NCI-H345 treated with DMSO at 0.1 percent for 48 hours (cell line): ENCODE results near the gene HARS2.
"Not testable (repeated sequence)": the region's sequence is repeated elsewhere in the genome, so short reads cannot be mapped to it uniquely, and the experiment has no call there.

Experiments
- DNase-seq: peaks from one replicate; lab custom pipeline; 2025; ENCODE audit not compliant: unreplicated experiment; lab: John Stamatoyannopoulos, UW

Gene HARS2, protein sequence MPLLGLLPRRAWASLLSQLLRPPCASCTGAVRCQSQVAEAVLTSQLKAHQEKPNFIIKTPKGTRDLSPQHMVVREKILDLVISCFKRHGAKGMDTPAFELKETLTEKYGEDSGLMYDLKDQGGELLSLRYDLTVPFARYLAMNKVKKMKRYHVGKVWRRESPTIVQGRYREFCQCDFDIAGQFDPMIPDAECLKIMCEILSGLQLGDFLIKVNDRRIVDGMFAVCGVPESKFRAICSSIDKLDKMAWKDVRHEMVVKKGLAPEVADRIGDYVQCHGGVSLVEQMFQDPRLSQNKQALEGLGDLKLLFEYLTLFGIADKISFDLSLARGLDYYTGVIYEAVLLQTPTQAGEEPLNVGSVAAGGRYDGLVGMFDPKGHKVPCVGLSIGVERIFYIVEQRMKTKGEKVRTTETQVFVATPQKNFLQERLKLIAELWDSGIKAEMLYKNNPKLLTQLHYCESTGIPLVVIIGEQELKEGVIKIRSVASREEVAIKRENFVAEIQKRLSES

DNA sequence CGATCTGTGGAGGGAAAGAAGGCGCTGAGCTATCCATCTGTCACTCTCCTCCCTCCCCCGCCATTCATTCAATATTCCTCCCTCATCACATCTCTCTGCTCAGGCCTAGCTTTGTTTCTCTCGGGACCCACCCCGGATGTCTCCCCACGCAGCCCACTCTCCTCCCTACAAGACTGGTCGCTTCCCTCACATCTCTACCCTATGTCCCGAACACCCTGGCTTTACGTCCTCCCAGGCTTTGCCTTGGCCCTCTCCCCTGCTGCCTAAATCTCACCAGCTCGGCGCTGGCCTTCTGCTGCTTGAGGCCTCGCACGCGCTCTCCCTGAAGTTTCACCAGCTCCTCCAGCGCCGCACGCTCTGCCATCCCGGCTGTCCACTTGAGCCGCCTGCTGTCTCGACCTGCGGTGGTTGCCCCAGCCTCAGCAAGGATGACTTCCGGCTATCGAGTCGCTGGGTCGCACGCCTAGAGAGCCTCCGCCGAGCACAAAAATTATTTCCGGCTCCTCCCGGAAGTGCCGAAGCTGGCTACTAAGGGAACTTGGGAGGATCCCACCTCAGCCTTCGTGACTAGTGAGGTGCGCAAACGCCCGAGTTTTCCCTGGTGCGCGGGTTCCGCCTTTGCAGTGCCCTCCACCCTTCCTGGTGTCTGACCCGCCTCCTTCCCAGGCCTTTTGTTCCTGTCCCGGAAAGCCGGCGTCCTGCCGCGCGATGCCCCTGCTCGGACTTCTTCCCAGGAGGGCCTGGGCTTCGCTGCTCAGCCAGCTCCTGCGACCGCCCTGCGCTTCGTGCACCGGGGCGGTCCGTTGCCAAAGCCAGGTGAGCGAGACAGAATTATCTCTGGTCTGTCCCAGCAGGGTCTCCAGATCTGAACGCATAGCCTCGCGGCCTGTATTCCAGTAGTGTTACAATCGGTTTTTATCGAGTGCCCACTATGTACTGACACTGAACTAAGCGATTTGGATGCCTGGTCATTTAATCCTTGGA, at the start of gene HARS2, which contains the start of gene HARS1:
Gene HARS2, plus strand, starts transcription at position 515 of the 984 bp plus-strand sequence. Its CDS starts 194 bp downstream, at position 709.
Gene HARS1, minus strand, starts transcription at position 430 of the 984 bp plus-strand sequence. Its CDS starts 66 bp downstream, at position 364.
- peak; percentile 84 for DNase-seq

DNA sequence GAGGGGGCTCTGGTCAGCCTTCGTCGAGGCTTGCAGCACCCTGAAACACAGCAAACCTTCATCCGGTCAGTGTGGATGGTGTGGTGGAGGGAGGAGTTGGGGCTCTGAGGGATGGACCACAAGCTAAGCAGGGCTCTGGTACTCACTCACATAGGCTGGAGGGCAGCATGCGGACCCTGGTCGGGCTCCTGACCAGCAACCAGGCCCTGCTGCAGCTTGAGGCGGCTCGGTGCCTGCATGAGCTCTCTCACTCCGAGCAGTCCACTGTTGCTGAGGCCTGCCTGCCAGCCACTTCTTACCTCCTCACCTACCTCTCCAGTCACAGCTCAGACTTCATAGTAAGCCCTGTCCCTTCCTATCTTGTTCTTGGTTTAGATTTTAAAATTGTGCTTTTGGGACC, 49.5 kb upstream of the HARS2 start:
- DNase-seq, result no peak

DNA sequence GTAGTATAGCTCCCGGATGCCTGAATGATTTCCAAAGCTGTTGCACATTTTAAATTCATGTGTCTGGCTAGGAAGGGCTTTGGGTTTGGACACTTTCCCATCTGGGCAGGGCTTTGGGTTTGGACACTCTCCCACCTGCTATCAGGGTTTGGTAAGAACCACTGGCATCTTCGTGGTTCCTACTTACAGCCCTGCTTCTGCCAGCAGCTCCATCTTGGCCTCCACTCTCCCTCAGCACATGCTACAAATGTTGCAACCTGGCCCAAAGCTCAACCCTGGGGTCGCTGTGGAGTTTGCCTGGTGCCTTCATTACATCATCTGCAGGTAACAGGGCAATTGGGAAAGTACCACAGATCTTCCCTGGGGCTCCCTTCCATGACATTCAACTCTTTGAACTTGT, 48.5 kb upstream of the HARS2 start:
- DNase-seq, result no peak

DNA sequence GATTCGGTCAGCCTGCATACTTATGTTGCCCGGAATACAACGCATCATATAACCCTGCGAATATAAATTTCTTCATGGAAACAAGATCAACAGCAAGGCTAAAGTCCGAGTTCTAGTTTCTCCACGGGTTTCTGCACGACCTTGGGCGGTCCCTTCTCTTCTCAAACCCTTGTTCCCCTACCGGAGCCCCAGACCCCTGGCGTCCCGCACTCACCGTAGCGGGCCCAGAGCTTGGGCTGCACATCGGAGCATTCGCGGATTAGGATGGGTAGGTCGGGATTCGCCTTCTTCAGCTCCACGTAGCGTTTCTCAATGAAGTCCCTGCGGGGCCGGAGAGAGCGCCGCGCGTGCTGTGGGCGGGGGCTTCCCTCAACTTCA, 44.2 kb upstream of the HARS2 start:
- DNase-seq, result no peak

DNA sequence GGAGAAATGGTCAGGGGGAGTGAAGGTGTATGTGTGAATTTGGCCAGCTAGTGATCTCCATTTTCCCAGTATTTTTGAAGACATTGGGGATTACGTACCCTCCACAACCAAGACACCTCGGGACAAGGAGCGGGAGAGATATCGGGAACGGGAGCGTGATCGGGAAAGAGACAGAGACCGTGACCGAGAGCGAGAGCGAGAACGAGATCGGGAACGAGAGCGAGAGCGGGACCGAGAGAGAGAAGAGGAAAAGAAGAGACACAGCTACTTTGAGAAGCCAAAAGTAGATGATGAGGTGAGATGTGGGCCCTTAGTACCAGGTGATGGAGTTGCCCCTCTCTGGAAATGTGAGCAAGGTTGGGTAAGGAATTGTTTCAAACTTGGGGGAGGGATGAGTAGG, 32.4 kb upstream of the HARS2 start:
- no peak for DNase-seq

DNA sequence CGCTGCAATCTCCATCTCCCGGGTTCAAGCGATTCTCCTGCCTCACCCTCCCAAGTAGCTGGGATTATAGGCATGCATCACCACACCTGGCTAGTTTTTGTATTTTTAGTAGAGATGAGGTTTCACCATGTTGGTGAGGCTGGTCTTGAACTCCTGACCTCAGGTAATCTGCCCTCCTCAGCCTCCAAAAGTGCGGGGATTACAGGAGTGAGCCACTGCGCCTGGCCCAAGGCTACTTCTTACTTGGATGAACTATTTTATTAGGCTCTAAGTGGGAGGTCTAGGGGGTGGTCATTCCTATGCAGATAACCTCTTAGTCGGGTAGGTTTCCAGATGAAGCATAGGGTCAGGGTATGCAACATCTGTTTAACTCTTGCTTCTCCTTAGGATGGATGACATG, 30.9 kb upstream of the HARS2 start:
- not testable (repeated sequence) for DNase-seq

DNA sequence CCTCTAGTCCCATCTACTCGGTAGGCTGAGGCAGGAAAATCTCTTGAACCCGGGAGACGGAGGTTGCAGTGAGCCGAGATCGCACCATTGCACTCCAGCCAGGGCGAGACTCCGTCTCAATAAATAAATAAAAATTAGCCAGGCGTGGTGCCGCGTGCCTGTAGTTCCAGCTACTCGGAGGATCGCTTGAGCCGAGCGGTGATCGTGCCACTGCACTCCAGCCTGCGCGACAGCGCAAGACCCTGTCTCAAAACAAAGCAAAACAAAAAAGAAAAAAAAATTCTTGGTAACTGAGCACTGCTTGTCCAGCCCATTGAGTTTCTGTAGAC, 27.3 kb upstream of the HARS2 start:
- no peak for DNase-seq

DNA sequence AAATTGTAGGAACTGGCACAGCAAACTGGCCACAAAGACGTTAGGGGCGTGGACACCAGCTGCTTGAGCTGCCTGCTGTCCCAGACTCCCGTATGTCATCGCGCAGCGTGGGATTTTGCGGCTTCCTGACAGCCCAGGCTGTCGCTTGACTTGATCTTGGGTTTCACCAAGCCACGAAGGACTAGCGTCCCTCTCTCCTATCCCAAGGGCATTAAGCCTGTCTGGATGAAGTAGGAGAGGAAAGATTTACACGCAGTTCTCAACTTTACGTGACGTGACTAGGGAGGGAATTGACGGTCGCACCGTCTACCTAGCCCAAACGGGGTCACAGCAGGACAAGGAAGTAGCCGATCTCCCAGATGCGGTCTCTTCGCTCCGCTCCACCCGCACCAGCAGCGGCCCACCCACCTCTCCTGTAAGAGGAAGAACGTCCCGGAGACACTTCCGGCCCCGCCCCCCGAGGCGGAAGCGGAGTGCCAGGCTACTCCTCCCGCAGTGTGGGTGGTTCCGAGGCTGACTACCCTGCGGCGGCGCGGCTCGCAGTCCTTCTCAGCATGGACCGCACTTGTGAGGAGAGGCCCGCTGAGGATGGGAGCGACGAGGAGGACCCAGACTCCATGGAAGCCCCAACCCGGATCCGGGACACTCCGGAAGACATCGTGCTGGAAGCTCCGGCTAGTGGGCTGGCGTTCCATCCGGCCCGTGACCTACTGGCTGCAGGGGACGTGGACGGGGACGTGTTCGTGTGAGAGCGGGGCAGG, 26.7 kb upstream of the HARS2 start, which contains the start of gene WDR55:
Gene WDR55, plus strand, starts transcription at position 546 of the 761 bp plus-strand sequence. Its CDS starts 9 bp downstream, at position 555.
- peak; percentile 88 for DNase-seq

DNA sequence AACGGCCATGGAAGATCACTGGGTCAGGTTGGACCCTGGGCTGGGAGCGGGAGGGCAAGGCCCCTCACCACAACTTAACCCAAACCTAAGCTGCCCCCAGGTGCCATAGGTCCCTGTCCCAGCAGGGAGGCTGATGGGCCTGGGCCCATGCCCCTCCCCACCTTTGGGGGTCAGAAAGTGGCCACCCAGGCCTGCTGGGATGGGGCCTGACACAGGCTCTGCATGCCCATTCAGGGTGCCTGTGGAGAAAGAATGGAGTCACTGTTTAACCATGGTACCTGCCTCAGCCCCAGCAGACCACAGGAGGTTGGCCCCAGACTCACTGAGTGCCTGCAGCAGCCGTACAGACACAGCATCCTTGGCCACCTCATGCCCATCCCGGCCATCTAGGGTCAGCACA, 20.2 kb upstream of the HARS2 start:
- not testable (repeated sequence) for DNase-seq

DNA sequence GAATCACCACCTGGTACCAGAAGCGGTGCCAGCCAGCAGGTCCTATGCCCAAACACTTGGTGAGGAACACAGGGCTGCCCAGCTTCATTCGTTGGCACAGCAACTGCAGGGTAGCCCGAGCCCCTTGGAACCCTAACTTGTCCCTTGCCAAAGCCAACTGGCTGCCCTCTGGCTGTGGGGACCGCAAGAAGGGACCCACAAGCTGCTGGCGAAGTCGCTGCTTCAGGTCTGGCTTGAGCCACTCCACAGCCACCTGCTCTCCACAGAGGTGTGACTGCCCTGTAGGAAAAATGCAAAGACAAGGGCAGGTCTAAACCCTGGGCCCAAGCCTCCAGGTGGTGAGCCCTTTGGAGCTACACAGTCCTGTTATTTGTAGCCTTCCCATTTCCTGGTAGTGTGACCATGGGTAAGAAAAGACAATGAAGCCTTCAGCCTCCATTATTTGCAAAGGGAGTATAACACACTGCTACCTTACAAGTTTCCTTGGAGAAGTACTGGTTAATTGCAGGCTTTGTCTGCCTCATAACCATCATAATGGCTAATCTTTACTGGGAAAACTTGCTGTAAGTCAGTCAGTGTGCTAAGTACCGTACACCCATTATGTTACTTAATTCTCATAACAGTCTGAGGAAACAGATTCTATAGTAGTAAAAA, 19.7 kb upstream of the HARS2 start:
- no peak for DNase-seq

DNA sequence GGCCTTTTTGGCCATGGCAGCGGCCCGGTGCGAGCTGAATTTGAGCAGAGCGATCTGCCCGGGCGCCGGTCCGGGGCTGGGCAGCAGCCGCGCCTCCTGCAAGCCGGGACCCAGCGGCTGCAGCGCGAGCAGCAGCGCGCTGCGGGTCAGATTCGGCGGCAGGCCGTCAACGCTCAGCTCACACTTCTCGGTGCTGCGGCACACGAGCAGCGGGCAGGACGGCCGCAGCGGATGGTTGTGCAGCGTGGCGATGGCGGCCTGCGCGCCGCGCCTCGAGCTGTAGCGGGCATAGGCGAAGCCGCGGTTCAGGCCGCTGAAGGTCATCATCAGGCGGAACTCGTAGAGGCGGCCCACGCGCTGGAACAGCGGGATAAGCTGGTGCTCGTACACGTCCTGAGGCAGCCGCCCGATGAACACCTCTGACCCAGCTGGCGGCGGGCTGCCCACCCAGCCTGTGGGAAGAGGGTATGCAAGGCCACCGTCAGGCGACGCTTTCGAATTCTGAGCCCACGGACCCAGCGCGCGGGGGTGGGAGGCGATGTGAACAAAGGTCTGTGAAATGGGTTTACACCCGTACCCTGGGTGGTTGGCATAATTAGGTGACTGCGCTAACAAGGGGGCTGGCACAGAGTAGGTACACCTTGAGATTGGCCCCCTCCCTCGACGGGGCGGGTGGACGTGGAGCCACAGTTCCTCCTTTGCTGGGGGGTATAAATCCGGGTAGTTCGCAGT, 18.6 kb upstream of the HARS2 start:
- no peak for DNase-seq

DNA sequence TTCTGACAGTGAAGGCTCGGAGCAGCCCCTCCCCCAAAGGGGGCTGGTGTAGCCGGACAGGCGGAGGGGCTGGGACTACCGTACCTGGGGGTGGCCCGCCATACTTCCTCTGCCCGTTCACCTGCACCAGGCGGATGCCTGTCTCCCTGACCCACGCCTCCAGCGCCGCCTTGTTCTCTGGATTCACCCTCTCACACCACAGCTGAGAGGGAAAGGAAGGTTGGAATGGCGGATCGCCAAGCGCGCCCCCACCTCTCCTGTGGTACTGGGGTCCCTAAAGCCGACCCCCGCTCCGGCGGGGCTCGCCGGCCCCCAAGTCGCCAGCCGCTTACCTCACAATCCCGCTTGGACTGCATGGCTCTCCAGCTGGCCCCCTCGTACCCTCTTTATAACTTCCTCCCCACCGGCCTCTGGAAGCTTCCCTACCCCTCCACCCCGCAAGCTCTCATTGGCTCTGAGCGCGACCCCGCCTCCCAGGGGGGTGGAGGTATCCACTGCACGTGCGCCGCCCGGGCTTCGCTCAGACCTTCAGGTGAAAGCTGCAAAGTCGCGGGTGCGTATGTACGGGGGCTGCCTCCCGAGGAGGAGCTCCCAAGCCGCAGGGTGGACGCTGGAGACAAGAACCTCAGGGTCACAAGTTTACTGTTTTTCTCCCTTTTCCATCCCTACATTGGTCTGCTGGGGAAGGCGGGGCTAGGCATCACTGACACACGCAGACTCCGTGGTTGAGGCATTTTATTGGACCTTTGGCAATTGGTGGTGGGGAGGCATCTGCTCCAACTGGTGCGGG, 17.9 kb upstream of the HARS2 start, which contains the start of gene DND1:
Gene DND1, minus strand, starts transcription at position 390 of the 790 bp plus-strand sequence. Its CDS starts 34 bp downstream, at position 356.
- no peak for DNase-seq

DNA sequence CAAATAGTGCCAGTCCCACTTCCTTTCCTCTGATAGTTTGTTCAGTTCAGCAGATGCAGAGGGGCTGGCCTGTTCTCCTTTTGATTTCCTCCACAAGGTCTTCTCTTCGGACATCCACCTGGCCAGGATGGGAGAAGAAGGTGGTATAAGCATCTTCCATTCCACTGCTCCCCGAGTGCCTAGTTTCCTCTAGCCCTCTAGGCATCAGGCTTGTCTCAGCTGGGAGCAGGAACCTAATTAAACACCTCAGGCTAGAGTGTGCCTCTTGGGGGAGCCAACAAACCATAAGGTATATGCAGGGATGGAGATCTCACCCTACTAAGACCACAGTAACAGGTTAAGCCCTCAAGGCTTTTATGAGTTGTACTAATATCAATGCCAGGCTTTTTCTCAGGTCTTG, 17.0 kb upstream of the HARS2 start:
- DNase-seq, result no peak

DNA sequence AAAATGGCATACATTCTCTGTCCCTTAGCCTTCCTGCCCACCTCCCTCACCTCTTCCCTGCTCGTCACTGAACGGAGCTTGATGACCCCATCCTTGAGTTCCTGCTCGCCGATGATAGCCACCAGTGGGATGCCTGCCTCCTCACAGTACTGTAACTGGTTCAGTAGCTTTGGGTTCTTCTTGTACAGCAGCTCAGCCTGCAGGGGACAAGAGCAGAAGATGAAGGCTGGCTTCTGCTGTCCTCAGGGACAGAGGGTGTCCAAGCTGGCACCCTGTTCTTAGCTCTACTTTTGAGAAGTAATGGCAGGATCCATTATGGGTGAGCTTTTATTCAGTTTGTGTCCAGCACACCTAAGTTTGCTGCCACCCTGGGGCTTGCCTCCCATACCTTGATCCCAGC, 16.6 kb upstream of the HARS2 start:
- no peak for DNase-seq

DNA sequence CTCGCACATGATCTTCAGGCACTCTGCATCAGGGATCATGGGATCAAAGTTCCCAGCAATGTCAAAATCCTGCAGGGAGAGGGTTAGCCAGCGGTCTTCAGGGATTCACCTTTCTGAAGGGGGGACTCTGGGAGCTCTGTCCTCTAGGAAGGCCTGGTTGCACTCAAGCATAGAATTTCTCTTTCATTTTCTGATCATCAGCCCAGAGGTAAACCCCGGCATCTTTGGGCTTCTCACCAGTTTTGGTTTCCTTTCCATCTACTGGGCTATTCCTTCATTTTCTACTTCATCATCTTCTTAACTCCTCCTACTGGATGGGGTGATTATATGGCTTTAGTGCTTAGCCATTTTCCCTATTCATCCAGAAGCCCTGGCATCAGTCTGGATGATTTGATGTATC, 13.3 kb upstream of the HARS2 start:
- DNase-seq, result no peak

DNA sequence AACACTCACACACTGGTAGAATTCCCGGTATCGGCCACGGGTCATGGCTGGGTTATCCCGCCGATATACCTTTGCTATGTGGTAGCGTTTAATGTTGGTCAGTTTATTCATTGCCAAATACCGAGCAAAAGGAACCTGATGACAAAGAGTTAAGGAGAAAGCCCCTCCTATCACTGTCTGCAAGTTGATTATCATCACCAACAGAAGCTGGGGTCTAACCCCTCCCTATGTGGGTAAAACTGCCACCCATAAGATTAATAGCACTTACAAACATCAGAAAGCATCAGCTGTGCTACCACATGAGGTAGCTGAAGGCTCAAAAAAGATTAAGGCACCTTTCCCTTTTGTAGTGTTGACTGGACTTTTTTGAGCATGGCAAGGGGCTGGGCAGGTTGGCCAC, 12.3 kb upstream of the HARS2 start:
- DNase-seq, result no peak

DNA sequence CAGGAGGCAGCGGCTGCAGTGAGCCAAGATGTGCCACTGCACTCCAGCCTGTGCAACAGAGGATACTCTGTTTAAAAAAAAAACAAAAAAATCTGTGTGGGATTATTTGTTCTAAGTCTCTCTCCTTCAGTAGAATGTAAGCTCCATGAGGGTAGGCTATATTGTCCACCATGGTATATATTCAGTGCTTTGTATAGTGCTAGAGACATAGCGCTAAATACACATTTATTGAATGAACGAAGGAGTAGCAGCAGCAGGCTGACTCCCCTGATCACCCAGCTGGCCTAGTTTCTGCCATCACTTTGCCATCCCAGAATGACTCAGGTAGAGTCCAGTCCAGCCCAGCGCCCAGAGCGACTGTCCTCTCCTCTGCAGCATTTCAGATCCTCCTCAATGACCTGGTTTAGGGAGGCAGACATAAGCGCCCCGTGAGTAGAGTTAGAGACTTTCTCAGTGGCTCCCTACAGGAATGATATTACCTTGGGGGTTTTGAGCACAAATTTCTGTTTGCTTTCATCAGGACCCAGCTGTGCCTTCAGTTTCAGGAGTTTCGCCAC, 801 bp upstream of the HARS2 start:
- no peak for DNase-seq

DNA sequence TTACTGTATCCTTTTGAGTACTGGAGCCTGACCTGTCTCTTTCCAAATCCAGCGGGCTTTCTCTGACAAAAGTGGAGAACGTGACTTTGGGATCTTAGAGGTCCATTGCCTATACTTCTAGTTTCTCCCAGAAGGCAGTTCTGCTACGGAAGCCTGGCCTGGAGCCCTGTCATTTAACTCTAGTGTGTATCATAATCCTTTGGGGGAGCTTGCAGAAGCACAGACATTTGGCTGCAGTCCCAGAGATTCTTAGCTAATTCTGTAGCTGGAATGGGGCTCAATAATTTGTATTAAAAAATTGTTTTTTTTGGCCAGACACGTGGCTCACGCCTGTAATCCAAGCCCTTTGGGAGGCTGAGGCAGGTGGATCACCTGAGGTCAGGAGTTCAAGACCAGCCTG, 3.0 kb downstream of the HARS2 start:
- no peak for DNase-seq
